B cell (primary cell): ENCODE results near the gene PCBP3. TPM values are rescaled to one million over a fixed set of nuclear protein-coding genes. Genes with fewer than 3 reads are reported as not detected.

ENCODE experiments used
- ATAC-seq: fragments of 200-7000 bp; cut with Tn5 transposase; one replicate; pipeline ENCODE4 v1.10.0; 2021; ENCODE audit warnings: low read depth, mild to moderate bottlenecking, moderate number of reproducible peaks, moderate library complexity
- CTCF ChIA-PET: fragments of 350-600 bp; sonication (Branson Sonifier 250); formaldehyde crosslinking; loops from one replicate; lab custom pipeline; 2021; ENCODE audit warnings: antibody characterized with exemption, inconsistent platforms; lab: Charles Lee
- POLR2A ChIA-PET: fragments of 350-600 bp; sonication (Branson Sonifier 250); formaldehyde crosslinking; loops from one replicate; lab custom pipeline; 2021; ENCODE audit warnings: antibody characterized with exemption; lab: Charles Lee
- DNase-seq: peaks from one replicate; pipeline ENCODE4 v3.0.0; 2013
- H2AFZ ChIP-seq: 2 replicates; pipeline ENCODE4 v1.6.1; 2012; ENCODE audit warnings: mild to moderate bottlenecking, low read depth, low read length; ENCODE audit not compliant: insufficient read depth, poor library complexity, severe bottlenecking
- H3K27ac ChIP-seq, 2 donors: 1 replicate in 1 of 2; 2 replicates in 1 of 2; pipeline ENCODE4 v1.5.1; 2012 to 2013; ENCODE audit warnings: low read length in 2 of 2, mild to moderate bottlenecking in 2 of 2, moderate library complexity in 1 of 2
- H3K27me3 ChIP-seq, 4 experiments: fragments of 200-600 bp in 1 of 4; sonication (generic) in 1 of 4; replicated peaks in 1 of 4; 1 replicate in 2 of 4; 2 replicates in 2 of 4; pipeline versions ENCODE4 v1.6.1 to v1.7.0; 2013 to 2016; ENCODE audit warnings: low read length in 3 of 4, mild to moderate bottlenecking in 2 of 4, mixed read lengths in 1 of 4, moderate library complexity in 1 of 4; ENCODE audit not compliant: insufficient read depth in 4 of 4, control insufficient read depth in 3 of 4; ENCODE audit errors: control extremely low read depth in 1 of 4
- H3K36me3 ChIP-seq, 2 experiments: replicated peaks in 1 of 2; 1 replicate in 1 of 2; 2 replicates in 1 of 2; pipeline versions ENCODE4 v1.6.1 to v1.7.1; 2013; ENCODE audit warnings: low read length in 1 of 2; ENCODE audit not compliant: insufficient read depth in 2 of 2, control insufficient read depth in 1 of 2; ENCODE audit errors: control extremely low read depth in 1 of 2, extremely low read depth in 1 of 2
- H3K4me1 ChIP-seq, 2 donors: fragments of 200-600 bp in 1 of 2; sonication (generic) in 1 of 2; 1 replicate in 1 of 2; 2 replicates in 1 of 2; pipeline versions ENCODE4 v1.5.1 to v1.6.1; 2013 to 2017; ENCODE audit warnings: low read length in 2 of 2; ENCODE audit not compliant: control insufficient read depth in 2 of 2, insufficient read depth in 2 of 2
- H3K4me2 ChIP-seq: replicated peaks from 2 replicates; pipeline ENCODE3; 2012; ENCODE audit warnings: mild to moderate bottlenecking, low read depth, low read length; ENCODE audit not compliant: poor library complexity, severe bottlenecking
- H3K4me3 ChIP-seq, 5 experiments: fragments of 200-600 bp in 1 of 5; sonication (generic) in 1 of 5; 1 replicate in 3 of 5; 2 replicates in 2 of 5; pipeline versions ENCODE4 v1.5.1 to v1.7.0; 2011 to 2016; ENCODE audit warnings: low read length in 4 of 5, mild to moderate bottlenecking in 4 of 5, low read depth in 2 of 5, control low read depth in 1 of 5, moderate library complexity in 1 of 5; ENCODE audit not compliant: insufficient read depth in 1 of 5; ENCODE audit errors: control extremely low read depth in 1 of 5, extremely low read depth in 1 of 5
- H3K79me2 ChIP-seq: fragments of 200-600 bp; sonication (generic); one replicate; pipeline ENCODE4 v1.6.0; 2016; ENCODE audit warnings: low read length; ENCODE audit not compliant: control insufficient read depth, insufficient read depth
- H3K9ac ChIP-seq: fragments of 200-600 bp; sonication (generic); 2 replicates; pipeline ENCODE4 v1.6.1; 2017; ENCODE audit warnings: mild to moderate bottlenecking, low read length, moderate library complexity
- H3K9me3 ChIP-seq, 3 donors: one replicate each; pipeline versions ENCODE4 v1.6.1 to v1.7.1; 2013; ENCODE audit warnings: low read length in 2 of 3; ENCODE audit not compliant: control insufficient read depth in 2 of 3, insufficient read depth in 1 of 3; ENCODE audit errors: control extremely low read depth in 1 of 3
- H4K20me1 ChIP-seq: 2 replicates; pipeline ENCODE4 v1.6.0; 2012; ENCODE audit warnings: mild to moderate bottlenecking, low read length; ENCODE audit not compliant: insufficient read depth, control insufficient read depth, poor library complexity, severe bottlenecking
- H3K27ac Mint-ChIP-seq: one replicate; pipeline ENCODE4 v1.8.0; 2021; ENCODE audit warnings: mixed read lengths
- H3K27me3 Mint-ChIP-seq: one replicate; pipeline ENCODE4 v1.8.0; 2021; ENCODE audit warnings: mixed read lengths
- H3K4me1 Mint-ChIP-seq: one replicate; pipeline ENCODE4 v1.8.0; 2021; ENCODE audit warnings: mixed read lengths
- H3K4me3 Mint-ChIP-seq: one replicate; pipeline ENCODE4 v1.8.0; 2021; ENCODE audit warnings: mixed read lengths
- H3K9me3 Mint-ChIP-seq: one replicate; pipeline ENCODE4 v1.8.0; 2022; ENCODE audit warnings: mixed read lengths; ENCODE audit not compliant: insufficient read depth
- CTCF ChIP-seq: fragments of 200-600 bp; IDR thresholded peaks from one replicate; pipeline ENCODE4 v1.8.0; 2022; ENCODE audit warnings: antibody characterized with exemption, mild to moderate bottlenecking
- EZH2 ChIP-seq: IDR thresholded peaks from 2 replicates; pipeline ENCODE4 v1.6.1; 2012; ENCODE audit warnings: borderline replicate concordance, low read depth, mild to moderate bottlenecking, moderate library complexity, low read length; ENCODE audit not compliant: insufficient read depth, poor library complexity, severe bottlenecking
- WGBS: methylation state at CpG from one replicate; pipeline ENCODE4 v1.1.5; 2013; ENCODE audit warnings: missing lambda C conversion rate; ENCODE audit not compliant: insufficient coverage; 5-methylcytosine and 5-hydroxymethylcytosine counted together
- intact Hi-C: fragments of 100-400 bp; cut with micrococcal nuclease; formaldehyde crosslinking; loops from one replicate; pipeline ENCODE4 v1.10.0; 2022
- polyA plus RNA-seq: library from polyadenylated mRNA; depleted of rRNA; stranded (reverse); fragments of >200 nt; gene quantifications from 2 replicates; pipeline ENCODE4 v1.2.3, GENCODE V29; 2012
- total RNA-seq, 2 donors: library from RNA; stranded (reverse); fragments of 120-200 nt in 1 of 2; gene quantifications; 1 replicate in 1 of 2; 2 replicates in 1 of 2; pipeline versions ENCODE4 v1.2.3 to v1.2.4, GENCODE V29; 2013 to 2022

Gene PCBP3
- total and polyA plus RNA-seq, 2 donors (not counting 1 experiment from before 2014, with no cell fraction given), result 0.45 to 2.7 TPM

GRCh38 chr21:45802956-45803617 is 159.6 kb downstream of the PCBP3 start:
- H3K4me3 Mint-ChIP-seq, result no peak overlapping the region
- Histone ChIP-seq H3K79me2 (no peaks in the 10 kb centered on the region), H3K27ac (no peak overlapping the region), H3K27me3 (no peaks in the 10 kb centered on the region), H3K4me3 (no peak overlapping the region), H3K9me3 (no peaks in the 10 kb centered on the region), H3K4me2 (no peak overlapping the region), H2AFZ (no peak overlapping the region), H3K36me3 (no peaks in the 10 kb centered on the region), H4K20me1 (no peaks in the 10 kb centered on the region), H3K4me1 (no peaks in the 10 kb centered on the region), H3K9ac (no peak overlapping the region)
- no peak for TF ChIP-seq EZH2
- no peak for TF ChIP-seq CTCF
- H3K4me1 Mint-ChIP-seq, result no peaks in the 10 kb centered on the region
- intact Hi-C loops, result no loop called here
- CTCF ChIA-PET, result interaction anchor here (1.1 kb wide), 1 partner anchor 207 kb away, joined by 3 read pairs; no protein-coding TSS in a partner anchor
- H3K9me3 Mint-ChIP-seq, result no peaks in the 10 kb centered on the region
- POLR2A ChIA-PET, result no interaction called here
- no peak for DNase-seq
- 92% methylated on average over 5 of the region's 8 CpGs for WGBS
- no peak for ATAC-seq
- H3K27me3 Mint-ChIP-seq, result no peaks in the 10 kb centered on the region
- no peak overlapping the region for H3K27ac Mint-ChIP-seq

GRCh38 chr21:45803618-45804340 is 160.3 kb downstream of the PCBP3 start:
- Histone ChIP-seq H3K27me3 (no peaks in the 10 kb centered on the region), H3K4me1 (no peaks in the 10 kb centered on the region), H3K9me3 (no peaks in the 10 kb centered on the region), H3K36me3 (no peaks in the 10 kb centered on the region), H3K4me2 (no peak overlapping the region), H3K27ac (no peak overlapping the region), H4K20me1 (no peaks in the 10 kb centered on the region), H2AFZ (no peak overlapping the region), H3K79me2 (no peaks in the 10 kb centered on the region), H3K9ac (no peak overlapping the region), H3K4me3 (no peak overlapping the region)
- DNase-seq (no peak), ATAC-seq (no peak)
- WGBS, result 91% methylated on average over 14 of the region's 15 CpGs
- TF ChIP-seq EZH2 (no peak), CTCF (no peak)
- Mint-ChIP-seq H3K27ac (no peak overlapping the region), H3K27me3 (no peaks in the 10 kb centered on the region), H3K4me3 (no peak overlapping the region), H3K9me3 (no peaks in the 10 kb centered on the region), H3K4me1 (no peaks in the 10 kb centered on the region)
- CTCF ChIA-PET, result interaction anchor here (1.1 kb wide), 1 partner anchor 207 kb away, joined by 3 read pairs; no protein-coding TSS in a partner anchor
- intact Hi-C loops, result no loop called here
- POLR2A ChIA-PET, result no interaction called here
